ENCODE results near the gene TMSB15B. TPM values are rescaled to one million over a fixed set of nuclear protein-coding genes. Genes with fewer than 3 reads are reported as not detected.
A peak's percentile ranks its signal among the peaks of the same experiment; 100 is the strongest.
"Not testable (repeated sequence)": the region's sequence is repeated elsewhere in the genome, so short reads cannot be mapped to it uniquely, and the experiment has no call there.

TMSB15B gene
- 2.8 and 8.3 TPM in 2 replicates for total RNA-seq

DNA sequence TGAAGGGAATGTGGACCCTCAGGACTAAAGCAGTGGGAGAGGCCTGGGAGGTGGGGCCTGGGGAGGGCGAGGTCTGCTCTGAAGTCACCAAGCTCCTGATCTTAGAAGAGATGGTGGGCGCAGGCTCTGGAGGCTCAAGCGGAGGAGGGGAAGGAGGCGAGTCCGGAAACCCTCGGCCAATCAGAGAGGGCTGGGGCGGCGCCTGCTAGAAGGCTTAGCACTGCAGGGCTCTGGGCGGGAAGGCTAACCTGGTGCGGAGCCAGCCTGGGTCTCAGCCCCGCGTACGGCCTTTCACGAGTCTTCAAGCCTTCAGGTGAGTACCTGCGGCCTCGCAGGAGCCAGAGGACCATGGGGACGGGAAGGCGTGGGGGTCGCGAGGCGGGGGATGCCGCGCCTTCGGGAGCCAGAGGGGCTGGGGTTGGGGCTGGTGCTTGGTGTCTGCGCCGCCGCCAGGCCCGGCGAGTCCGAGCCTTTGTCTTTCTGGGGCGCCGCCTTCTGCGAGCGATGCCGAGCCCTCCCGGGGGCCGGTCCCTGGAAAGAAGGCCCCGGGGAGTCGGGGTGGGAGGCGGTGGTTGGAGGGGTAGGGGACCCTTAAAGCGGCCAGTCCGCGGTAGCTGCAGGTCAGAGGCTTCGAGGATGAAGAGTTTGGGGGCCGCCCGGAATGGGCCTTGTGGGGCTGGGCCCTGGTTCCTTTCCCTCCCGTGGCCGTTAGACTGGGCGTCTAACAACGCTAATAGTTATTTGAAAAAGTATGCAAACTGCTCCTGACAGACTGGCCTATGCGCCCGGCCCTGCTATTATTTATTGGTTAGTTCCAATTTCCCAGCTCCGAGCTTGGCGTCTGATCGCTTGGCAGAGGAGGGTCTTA is at the start of gene TMSB15B:
Gene TMSB15B (plus strand): TSS at position 217 of the 868 bp plus-strand sequence.
- not testable (repeated sequence) for DNase-seq (ENCODE audit: low read depth in 2 of 2)

DNA sequence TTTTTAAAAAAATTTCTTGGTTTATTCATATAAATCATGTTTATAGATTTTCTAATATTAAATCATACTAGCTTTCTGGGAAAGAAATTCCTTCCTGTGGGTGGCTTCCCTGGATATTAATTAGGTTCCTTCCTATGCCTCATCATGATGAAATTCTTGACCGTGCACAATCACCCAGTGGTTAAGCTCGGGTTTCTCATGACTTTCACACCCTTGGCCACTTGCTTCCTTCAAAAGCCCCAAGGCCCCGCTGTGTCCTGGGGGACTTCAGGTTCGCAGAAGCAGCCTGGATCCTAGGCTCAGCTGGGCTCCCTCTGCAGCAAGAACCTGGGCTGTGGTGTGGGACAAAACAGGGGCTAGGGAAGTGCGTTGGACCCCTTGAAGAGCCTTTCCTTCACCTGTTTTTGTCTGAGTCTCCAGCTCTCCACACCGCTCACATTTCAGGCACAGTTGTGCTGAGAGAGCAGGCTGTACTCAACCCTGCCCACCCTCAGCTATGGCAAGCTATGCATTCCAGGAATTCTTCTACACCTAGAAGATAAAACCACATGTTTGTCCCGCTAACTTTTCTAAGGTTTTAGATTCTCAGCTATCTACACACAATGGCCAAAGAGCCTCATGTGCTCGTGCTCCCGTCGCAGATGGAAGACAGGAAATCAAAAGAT is 48.9 kb upstream of the TMSB15B start:
- no peak for DNase-seq (ENCODE audit: low read depth in 2 of 2)

DNA sequence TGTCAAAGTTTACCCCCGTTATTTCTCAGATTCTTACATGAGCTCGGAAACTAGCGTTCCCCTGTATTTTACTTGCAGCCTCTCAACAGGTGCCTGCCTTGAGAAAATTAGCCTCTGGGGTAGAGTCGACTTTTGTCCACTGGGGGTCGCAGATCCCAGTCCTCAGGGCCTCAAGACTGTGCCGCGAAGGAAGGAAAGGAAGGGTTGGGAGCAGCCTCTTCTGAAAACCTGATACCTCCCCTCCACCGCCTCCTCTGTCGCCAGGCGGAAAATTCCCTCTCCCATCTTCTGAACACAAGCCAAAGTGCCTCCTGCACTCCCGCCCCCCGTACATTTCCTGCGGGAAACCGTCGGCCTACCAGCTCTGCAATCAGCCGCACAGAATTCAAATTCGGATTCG is 44.4 kb upstream of the TMSB15B start:
- peak in 1 of 2 donors; percentile 51 for DNase-seq (ENCODE audit: low read depth in 2 of 2)

DNA sequence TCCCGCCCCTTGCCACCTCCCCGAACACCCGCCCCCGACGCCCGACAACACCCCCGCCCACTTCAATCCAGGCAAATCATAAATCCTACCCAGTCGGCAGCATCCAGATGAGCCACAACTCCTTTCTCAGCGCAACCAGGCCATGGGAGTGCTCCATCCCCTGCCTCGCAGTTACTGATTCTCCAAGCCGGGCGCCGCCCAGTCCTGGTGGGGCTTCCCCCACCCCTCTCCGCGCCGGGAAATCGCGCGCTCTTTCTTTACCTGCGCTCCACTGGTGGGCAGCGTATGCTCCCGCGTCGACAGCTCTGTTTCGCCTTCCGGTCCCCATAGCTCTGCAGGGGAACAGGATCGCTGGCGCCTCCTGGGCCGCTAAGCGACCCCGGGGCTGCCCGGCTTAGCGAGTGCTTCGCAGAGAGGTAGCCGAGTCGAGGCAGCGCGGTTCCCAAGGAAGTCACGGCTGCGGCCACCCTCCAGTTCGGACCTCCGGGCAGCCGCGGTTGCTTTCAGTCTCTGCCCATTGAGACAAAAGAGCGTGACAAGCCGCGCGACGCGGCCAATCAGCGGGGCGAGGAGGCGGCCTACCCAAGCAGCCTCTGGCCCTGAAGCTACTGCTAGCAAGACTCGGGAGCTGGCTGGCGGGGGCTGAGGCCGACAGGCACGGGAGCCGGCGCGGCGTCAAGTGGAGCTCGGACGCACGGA is 43.7 kb upstream of the TMSB15B start:
- DNase-seq (ENCODE audit: low read depth in 2 of 2): peak; percentile 32 to 77

DNA sequence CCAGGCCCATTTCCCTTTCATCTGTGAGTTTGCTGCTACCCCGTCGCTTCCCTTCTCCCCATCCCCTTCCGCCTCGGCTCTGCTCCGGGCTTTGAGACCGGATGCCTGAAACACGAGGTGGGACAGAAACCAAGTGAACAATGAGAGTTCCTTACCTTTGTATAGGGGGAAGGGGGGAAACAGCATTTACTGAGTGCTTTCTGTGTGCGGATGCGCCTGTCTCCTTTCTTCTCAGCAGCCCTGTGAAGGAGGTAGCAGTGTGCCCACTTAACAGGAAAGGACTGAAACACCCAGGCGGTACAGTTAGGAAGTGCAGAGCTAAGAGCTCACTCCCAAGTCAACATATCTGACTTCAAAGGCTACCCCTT is 43.2 kb upstream of the TMSB15B start:
- peak; percentile 33 to 36 for DNase-seq (ENCODE audit: low read depth in 2 of 2)

DNA sequence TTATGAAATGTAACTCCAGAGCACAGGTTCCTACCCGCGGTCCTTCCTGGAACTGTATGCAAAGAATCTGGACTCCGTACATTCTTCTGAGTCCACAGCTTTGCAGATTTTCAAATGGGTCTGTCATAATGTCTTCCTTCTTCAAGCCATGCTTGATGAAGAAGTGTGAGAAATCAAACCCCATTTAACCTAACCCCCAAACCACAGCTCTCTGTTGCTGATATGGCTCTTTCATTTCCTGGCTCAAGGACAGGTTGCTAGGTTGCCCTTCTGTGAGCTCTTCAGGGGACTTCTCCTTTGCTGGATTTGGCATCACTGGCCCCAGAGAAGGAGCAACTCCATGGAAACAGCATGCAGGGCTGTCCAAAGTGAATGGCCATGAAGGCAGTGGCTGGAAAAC is 41.9 kb upstream of the TMSB15B start:
- DNase-seq (ENCODE audit: low read depth in 2 of 2): not testable (repeated sequence)

DNA sequence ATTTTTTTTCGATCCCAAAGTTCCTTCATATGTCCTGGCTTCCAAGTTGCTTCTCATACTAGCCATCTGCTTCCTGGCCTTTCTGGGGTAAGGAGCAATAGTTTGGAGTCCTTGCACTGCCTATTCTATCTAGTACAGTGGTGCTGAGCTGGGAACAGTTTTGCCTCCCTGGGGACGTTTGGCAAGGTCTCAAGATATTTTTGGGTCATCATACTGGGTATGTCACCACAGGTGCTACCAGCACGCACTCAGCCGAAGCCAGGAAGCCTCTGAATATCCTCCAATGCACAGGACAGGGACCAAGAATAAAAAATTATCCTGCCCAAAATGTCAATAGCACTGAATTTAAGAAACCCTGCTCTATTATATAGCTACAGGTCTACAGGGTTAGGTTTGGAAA is 35.4 kb upstream of the TMSB15B start:
- DNase-seq (ENCODE audit: low read depth in 2 of 2): no peak

DNA sequence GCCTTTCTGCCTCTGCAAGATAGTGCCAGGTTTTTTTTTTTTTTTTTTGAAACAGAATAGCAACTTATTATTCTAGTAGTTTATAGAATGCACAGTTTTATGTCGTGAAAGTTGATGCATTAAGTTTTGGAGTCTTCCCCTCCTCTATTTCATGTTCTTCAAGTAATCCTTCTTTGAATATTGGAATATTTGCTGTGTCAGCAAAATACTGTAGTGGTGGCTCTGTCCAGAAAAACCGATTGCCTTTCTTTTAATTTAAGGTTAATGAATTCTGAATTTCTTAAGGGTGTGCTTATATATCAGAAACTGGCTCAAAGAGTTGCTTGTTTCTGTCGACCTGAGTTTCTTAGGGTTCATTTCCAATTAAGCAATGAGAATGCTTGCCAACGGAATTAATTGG is 34.8 kb upstream of the TMSB15B start:
- no peak for DNase-seq (ENCODE audit: low read depth in 2 of 2)

DNA sequence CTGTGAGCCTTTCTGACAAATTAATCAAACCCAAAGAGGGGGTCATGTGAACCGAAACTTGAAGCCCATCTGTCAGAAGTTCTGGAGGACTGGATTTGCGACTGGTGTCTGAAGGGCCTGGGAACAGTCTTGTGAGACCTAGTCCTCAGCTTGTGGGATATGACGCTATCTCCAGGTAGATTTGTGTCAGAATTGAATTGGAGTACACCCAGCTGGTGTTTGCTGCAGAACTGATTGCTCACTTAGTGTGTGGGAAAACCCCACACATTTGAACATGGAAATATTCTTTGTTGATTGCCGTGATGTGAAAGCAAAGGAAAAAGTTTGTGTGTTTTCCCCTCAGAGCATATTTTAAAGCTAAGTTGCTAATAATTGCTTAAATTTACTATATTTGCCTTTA is 30.3 kb upstream of the TMSB15B start:
- DNase-seq (ENCODE audit: low read depth in 2 of 2): no peak

DNA sequence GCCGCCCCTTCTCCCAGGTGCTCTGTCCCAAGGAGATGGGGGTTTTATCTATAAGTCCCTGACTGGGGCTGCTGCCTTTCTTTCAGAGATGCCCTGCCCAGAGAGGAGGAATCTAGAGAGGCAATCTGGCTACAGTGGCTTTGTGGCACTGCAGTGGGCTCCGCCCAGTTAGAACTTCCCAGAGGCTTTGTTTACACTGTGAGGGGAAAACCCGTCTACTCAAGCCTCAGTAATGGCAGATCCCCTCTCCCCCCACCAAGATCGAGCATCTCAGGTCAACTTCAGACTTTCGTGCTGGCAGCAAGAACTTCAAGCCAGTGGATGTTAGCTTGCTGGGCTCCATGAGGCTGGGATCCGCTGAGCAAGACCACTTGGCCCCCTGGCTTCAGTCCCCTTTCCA is 22.2 kb upstream of the TMSB15B start:
- not testable (repeated sequence) for DNase-seq (ENCODE audit: low read depth in 2 of 2)

DNA sequence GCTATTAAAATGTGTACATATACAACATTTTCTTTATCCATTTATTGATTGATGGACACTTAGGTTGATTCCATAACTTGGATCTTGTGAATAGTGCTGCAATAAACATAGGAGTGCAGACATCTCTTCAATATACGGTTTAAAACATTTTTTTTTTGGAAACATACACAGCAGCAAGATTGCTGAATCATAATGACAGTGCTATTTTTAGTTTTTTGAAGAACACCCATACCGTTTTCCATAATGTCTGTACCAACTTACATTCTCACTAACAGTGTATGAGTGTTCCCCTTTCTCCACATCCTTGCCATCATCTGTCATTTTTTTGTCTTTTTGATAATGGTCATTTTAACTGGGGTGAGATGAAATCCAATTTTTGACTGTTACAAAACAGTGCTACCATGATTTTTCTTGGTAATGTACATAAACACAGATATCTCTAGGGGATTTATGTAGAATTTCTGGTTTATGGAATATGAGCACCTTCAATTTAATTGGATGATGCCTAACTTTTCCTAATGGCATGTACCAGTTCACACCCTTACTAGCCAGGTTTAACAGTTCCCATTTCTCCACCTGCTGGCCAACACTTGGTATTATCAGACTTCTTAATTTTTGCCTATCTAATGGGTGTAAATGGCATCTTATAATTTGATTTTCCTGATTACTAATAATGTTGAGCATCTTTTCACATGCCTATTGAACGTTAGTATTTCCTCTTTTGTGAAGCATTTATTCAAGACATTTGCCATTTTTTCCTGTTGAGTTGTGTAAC is 21.0 kb upstream of the TMSB15B start:
- DNase-seq (ENCODE audit: low read depth in 2 of 2): peak; percentile 48 to 56

DNA sequence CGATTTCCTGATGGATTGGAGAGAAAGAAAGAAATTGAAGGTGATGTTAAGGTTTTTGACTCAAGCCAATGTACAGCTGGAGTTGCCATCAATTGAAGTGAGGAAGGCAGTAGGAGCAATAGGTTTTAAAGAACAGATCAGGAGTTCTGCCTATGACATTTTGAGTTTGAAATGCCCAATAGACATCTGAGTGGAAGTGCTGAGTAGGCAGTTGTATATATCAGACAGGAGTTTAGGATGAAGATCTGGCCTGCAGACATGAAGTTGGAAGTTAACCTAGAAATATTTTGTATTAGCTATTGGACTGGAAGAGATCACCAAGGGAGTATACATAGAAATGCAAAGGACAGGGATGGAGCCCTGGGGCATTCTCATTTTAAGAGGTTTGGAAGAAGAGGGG is 12.9 kb upstream of the TMSB15B start:
- DNase-seq (ENCODE audit: low read depth in 2 of 2): no peak

DNA sequence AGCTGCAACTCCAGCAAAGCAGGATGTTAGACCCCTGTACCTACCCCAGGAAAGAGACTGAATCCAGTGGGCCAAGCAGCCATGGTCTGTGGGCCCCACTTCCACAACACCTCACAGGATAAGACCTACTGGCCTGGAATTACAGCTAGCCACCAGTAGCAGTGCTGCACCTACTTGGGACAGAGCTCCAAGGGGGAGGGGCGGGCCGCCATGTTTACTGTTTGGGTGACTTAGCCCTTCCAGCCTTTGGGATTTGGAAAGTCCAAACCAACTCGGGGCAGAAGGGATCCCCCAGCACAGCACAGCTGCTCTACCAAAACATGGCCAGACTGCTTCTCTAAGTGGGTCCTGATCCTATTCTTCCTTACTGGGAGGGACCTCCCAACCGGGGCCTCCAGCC is 9.1 kb upstream of the TMSB15B start:
- no peak for DNase-seq (ENCODE audit: low read depth in 2 of 2)

DNA sequence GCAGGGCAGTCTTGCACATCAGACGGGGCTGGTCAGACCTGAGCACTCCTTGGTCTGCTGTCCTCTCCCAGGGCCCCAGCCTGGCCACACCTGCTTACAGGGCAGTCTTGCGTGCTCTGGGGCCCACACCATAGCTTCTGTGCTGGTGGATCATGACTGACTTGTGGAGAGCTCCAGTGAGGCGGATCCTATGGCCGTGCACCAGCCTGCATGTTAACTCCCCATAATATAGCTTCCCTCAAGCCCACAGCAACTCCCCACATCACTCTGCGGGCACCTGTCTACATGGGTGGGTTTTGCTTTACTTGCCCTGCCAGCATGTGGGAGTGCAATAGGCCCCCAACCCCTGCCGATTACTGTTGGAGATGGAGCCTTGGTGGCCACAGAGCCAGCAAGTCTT is 8.2 kb upstream of the TMSB15B start:
- no peak for DNase-seq (ENCODE audit: low read depth in 2 of 2)

DNA sequence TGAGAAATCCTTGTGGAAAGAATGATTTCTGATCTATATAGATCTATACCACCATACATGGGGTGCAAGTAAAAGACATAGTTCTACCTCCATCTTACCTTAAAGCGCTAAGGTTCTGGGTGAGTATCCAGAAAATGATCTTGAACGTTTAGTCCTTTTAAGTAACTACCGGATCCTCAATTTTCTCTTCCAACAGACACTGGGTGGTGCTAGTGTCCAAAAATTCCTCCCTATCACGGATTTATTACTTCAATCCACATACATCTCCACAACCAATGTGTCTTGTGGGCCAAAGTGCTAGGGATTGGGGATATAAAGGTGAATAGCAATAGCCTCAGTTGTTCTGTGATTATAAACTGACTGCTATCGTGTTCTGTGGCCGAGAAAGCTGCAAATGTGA is 1.8 kb upstream of the TMSB15B start:
- not testable (repeated sequence) for DNase-seq (ENCODE audit: low read depth in 2 of 2)

DNA sequence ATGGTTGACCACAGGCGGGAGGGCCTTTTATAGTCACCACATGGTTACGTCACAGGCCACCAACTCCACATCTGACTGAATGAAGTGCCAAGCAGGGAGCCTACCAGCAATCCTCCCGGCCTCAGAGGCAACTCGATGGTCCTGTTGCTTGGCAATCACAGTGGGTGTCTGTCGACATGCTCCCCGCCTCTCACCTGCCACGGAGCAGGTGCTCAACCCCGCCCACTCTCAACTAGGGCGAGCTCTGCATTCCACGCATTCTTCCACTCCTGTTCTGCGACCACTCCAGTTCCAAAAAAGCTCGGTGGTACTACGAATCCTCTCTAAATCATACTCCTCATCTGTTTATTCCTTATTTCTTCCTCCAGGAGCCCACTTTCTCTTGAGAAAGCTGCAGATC is 21.1 kb downstream of the TMSB15B start:
- not testable (repeated sequence) for DNase-seq (ENCODE audit: low read depth in 2 of 2)

DNA sequence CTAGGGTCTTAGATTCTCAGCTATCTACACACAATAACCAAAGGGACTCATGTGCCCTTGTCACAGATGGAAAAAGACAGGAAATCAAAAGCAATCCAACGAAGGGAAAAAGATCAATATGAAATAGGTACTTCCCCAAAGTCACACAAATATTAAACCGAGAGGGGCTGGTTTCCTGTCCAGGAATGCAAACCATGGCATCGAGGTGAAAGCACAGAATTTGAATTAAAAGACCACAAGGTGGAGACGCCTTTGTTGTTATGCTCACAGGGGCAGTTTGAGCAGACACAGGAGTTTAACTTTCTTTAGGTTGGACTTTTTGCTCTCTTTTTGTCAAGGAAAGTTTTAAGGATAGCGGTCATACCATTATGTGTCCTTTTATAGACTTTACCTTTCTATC is 36.8 kb downstream of the TMSB15B start:
- DNase-seq (ENCODE audit: low read depth in 2 of 2): no peak

DNA sequence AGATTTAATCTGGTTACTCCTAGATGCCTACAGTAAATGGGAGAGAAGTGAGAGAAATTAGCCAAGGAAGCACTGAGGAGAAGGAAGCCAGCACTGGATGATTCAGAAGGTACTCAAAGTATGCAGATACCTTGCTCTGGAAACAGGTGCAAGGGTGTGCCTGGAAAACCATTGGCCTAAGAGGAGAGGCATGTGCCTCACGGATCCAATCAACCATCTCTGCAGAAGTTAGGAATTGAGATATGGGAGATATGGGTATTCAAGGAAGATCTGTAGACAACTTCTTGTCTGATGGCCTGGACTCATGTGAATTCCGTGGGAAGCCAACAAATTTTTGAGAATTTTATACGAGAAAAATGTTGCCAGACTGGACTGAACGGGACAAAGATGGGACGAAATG is 46.4 kb downstream of the TMSB15B start:
- no peak for DNase-seq (ENCODE audit: low read depth in 2 of 2)

DNA sequence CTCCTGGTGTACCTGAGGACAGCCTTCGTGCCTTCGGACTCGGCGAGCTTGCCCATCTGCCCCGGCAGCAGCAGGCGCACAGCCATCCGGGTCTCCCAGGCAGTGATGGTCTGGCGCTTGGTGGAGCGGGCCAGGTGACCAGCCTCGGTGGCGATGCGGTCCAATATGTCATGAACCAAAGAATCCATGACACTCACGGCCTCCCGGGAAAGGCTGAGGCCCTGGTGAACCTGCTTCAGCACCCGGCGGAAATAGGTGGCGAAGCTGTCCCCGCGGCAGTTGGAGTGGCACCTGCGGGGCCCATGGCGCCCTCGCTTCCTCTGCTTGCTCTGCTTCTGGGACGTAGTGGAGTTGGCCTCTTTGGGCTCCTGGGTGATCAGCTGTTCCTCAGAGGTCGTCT is 50.7 kb downstream of the TMSB15B start:
- no peak for DNase-seq (ENCODE audit: low read depth in 2 of 2)

DNA sequence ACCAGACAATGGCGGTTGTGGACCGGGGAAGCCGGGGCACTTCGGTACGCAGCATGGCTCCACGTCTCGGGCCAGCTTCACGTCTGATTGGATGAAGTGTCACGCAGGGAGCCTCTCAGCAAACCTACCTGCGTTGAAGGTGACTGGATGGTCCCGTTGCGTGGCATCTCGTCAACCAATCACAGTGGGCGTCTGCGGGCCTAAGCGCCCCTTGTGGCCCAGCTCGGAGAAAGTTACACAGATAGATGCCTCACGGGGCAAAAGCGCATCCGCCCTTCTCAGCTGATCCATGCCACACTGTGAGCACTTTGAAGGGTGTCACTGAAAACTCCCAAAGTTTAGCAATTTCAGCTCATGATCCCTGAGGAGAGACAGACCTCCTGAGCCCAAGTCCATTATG is 51.2 kb downstream of the TMSB15B start, which contains the start of gene H2BW1:
Gene H2BW1 (minus strand): TSS at position 103 of the 400 bp plus-strand sequence. CDS start 132 bp downstream, outside the sequence.
- no peak for DNase-seq (ENCODE audit: low read depth in 2 of 2)

DNA sequence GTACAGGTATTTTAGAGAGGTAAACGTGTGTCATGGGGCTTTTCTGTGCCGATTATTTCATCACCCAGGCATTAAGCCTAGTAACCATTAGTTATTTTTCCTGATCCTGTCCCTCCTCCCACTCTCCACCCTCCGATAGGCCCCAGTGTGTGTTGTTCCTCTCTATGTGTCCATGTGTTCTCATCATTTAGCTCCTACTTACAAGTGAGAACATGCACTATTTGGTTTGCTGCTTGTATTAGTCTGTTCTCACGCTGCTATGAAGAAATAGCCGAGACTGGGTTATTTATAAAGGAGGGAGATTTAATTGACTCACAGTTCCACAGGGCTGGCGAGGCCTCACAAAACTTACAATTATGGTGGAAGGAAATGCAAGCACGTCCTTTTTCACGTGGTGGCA is 53.1 kb downstream of the TMSB15B start:
- not testable (repeated sequence) for DNase-seq (ENCODE audit: low read depth in 2 of 2)

Data from dermis microvascular lymphatic vessel endothelial cell (primary cell).